Vagina (tissue), 2 donors: ENCODE data around the gene SIGLECL1. TPM values are rescaled to one million over a fixed set of nuclear protein-coding genes. Genes with fewer than 3 reads are reported as not detected.

Experiments
- DNase-seq, 2 donors: peaks; one replicate each; pipeline ENCODE4 v3.0.0-alpha.2; 2017; ENCODE audit errors: extremely low spot score in 2 of 2
- H3K27ac ChIP-seq: fragments of 200-600 bp; sonication (generic); one replicate; pipeline ENCODE4 v1.5.1; 2019
- H3K27me3 ChIP-seq: fragments of 200-600 bp; sonication (generic); one replicate; pipeline ENCODE4 v1.5.1; 2019
- H3K36me3 ChIP-seq, 2 donors: fragments of 200-600 bp; sonication (generic); one replicate each; pipeline ENCODE4 v1.5.1; 2017 to 2019
- H3K4me1 ChIP-seq: fragments of 200-600 bp; sonication (generic); one replicate; pipeline ENCODE4 v1.5.1; 2019
- H3K4me3 ChIP-seq, 2 donors: fragments of 200-600 bp; sonication (generic); 1 replicate in 1 of 2; 2 replicates in 1 of 2; pipeline ENCODE4 v1.5.1; 2016 to 2019
- H3K9me3 ChIP-seq: fragments of 200-600 bp; sonication (generic); one replicate; pipeline ENCODE4 v1.5.1; 2019
- POLR2A ChIP-seq, 2 donors: fragments of 450-650 bp; IDR thresholded peaks; one replicate each; pipeline ENCODE4 v1.6.1; 2017; ENCODE audit warnings: antibody characterized with exemption in 2 of 2, mild to moderate bottlenecking in 2 of 2, moderate library complexity in 2 of 2
- POLR2AphosphoS5 ChIP-seq, 2 donors: sonication (generic); formaldehyde crosslinking; IDR thresholded peaks; one replicate each; pipeline ENCODE4 v1.9.0; 2017; ENCODE audit warnings: antibody characterized with exemption in 2 of 2, mild to moderate bottlenecking in 2 of 2, low read depth in 1 of 2; ENCODE audit not compliant: insufficient read depth in 1 of 2
- intact Hi-C: fragments of 100-400 bp; cut with DNase I; formaldehyde crosslinking; loops from one replicate; pipeline ENCODE4 v1.15.1; 2023
- microRNA-seq: library from miRNA; unstranded; fragments of <30 nt; microRNA quantifications from one replicate; pipeline ENCODE4, GENCODE V29; 2017; ENCODE audit warnings: borderline number of aligned reads, borderline replicate concordance
- small RNA-seq: library from RNA; depleted of rRNA; stranded (forward); fragments of <200 nt; gene quantifications from one replicate; pipeline ENCODE3, GENCODE V24; 2016
- total RNA-seq: library from RNA; depleted of rRNA; stranded (reverse); fragments of >200 nt; gene quantifications from one replicate; pipeline ENCODE4 v1.2.3, GENCODE V29; 2016
- TF ChIP-seq, protein P1 (sequence below), 3 experiments: fragments of 450-650 bp in 2 of 3; fragments of 200-600 bp in 1 of 3; sonication (generic) in 1 of 3; IDR thresholded peaks; one replicate each; pipeline ENCODE4 v1.5.1; 2017 to 2019; ENCODE audit warnings: antibody characterized with exemption in 3 of 3, mild to moderate bottlenecking in 2 of 3, moderate library complexity in 2 of 3

SIGLECL1 gene
- total RNA-seq, 1 donor from 2014 or later, result not detected

DNA sequence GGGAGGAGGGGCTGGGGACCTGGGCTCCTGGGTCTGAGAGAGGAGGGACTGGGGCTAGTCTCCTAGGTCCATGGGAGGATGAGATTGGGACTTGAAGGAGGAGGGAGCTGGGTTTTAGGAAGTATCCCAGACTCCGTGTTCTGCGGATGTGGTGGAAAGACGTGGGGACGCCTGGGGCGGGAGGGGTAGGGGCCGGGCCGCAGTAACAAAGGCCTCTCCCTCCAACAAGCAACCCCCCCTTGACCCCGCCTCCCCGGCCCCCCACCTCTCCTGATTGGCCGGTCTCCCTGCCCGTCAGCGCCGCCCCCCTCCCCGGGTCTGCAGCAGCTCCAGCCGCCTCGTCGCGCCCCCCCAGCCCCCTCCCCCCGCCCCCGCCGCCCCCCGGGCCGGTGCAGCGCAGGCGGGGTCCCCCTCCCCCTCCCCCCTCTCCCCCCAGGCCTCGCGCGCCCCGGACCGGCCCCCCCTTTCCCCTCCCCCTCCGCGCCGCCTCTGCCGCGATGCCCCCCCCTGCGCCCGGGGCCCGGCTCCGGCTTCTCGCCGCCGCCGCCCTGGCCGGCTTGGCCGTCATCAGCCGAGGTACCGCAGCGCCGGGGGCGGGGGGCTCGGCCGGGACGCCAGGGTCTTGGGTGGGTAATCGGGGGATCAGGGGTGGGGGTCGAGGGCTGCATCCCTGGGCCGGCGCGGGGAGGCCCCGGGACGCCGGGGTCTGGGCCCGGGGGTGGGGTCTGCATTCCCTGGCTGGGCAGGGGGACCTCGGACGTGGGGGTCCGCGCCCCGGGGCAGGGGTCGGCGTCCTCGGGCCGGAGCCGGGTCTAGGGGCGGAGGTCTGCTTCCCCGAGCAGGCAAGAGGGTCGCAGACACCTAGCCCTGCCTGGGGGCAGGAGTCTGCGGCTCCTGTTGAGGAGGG is 60.7 kb downstream of the SIGLECL1 start, which contains the start of gene IGLON5:
TSS of gene IGLON5 (plus strand) at position 294 of the 907 bp plus-strand sequence. CDS start at position 498, 204 bp downstream.
- H3K4me1 ChIP-seq, result no peaks in the 10 kb centered on the region
- no peak within 1 kb of the TSS for H3K4me3 ChIP-seq
- no peaks in the 10 kb centered on the region for H3K9me3 ChIP-seq
- DNase-seq, result no peak
- H3K27ac ChIP-seq, result no peak within 1 kb of the TSS
- H3K27me3 ChIP-seq, result no peaks in the 10 kb centered on the region
- TF ChIP-seq, protein P1, sequence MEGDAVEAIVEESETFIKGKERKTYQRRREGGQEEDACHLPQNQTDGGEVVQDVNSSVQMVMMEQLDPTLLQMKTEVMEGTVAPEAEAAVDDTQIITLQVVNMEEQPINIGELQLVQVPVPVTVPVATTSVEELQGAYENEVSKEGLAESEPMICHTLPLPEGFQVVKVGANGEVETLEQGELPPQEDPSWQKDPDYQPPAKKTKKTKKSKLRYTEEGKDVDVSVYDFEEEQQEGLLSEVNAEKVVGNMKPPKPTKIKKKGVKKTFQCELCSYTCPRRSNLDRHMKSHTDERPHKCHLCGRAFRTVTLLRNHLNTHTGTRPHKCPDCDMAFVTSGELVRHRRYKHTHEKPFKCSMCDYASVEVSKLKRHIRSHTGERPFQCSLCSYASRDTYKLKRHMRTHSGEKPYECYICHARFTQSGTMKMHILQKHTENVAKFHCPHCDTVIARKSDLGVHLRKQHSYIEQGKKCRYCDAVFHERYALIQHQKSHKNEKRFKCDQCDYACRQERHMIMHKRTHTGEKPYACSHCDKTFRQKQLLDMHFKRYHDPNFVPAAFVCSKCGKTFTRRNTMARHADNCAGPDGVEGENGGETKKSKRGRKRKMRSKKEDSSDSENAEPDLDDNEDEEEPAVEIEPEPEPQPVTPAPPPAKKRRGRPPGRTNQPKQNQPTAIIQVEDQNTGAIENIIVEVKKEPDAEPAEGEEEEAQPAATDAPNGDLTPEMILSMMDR (IDR thresholded peaks at IDR 0.05), result no peak
- TF ChIP-seq POLR2A (IDR thresholded peaks at IDR 0.05) (no peak), POLR2AphosphoS5 (IDR thresholded peaks at IDR 0.05; ENCODE audit: insufficient read depth in 1 of 2, low read depth in 1 of 2) (no peak)
- intact Hi-C loops, result no loop called here
- no peaks in the 10 kb centered on the region for H3K36me3 ChIP-seq

DNA sequence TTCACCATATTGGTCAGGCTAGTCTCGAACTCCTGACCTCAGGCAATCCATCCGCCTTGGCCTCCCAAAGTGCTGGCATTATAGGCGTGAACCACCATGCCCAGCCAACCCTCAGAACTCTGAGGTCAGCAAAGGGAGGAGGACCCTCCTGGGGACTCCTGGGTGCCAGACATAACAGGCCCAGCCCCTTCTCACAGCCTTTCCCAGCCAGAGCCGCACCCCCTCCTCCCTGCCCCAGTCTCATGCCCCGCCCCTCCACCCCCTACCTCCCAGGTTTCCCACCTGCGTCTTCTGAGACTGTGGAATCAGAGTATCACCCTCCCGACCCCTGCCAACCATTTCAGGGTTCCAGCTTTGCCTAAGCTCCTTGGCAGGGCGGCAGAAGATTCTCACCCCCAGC is 65.8 kb downstream of the SIGLECL1 start:
- no peak for DNase-seq
- intact Hi-C loops, result no loop called here
- Histone ChIP-seq H3K36me3 (no peaks in the 10 kb centered on the region), H3K4me3 (no peak overlapping the region), H3K9me3 (no peaks in the 10 kb centered on the region), H3K27ac (no peak overlapping the region), H3K4me1 (no peaks in the 10 kb centered on the region), H3K27me3 (no peaks in the 10 kb centered on the region)
- no peak for TF ChIP-seq POLR2AphosphoS5 (IDR thresholded peaks at IDR 0.05; ENCODE audit: insufficient read depth in 1 of 2, low read depth in 1 of 2)
- TF ChIP-seq POLR2A (IDR thresholded peaks at IDR 0.05), result no peak
- TF ChIP-seq, protein P1 (IDR thresholded peaks at IDR 0.05), result no peak

- no peak for DNase-seq
- Histone ChIP-seq H3K4me1 (no peaks in the 10 kb centered on the region), H3K9me3 (no peaks in the 10 kb centered on the region), H3K27me3 (no peaks in the 10 kb centered on the region), H3K27ac (no peak overlapping the region), H3K4me3 (no peak overlapping the region), H3K36me3 (no peaks in the 10 kb centered on the region)
- intact Hi-C loops, result no loop called here
- no peak for TF ChIP-seq POLR2A (IDR thresholded peaks at IDR 0.05)
- TF ChIP-seq POLR2AphosphoS5 (IDR thresholded peaks at IDR 0.05; ENCODE audit: insufficient read depth in 1 of 2, low read depth in 1 of 2), result no peak
- TF ChIP-seq, protein P1 (IDR thresholded peaks at IDR 0.05), result no peak
Observed at GRCh38 chr19:51317376-51317775, 66.5 kb downstream of the SIGLECL1 start.

GRCh38 chr19:51317968-51318367 is 67.1 kb downstream of the SIGLECL1 start:
- Histone ChIP-seq H3K4me1 (no peaks in the 10 kb centered on the region), H3K27ac (no peak overlapping the region), H3K9me3 (no peaks in the 10 kb centered on the region), H3K4me3 (no peak overlapping the region), H3K27me3 (no peaks in the 10 kb centered on the region), H3K36me3 (no peaks in the 10 kb centered on the region)
- TF ChIP-seq POLR2AphosphoS5 (IDR thresholded peaks at IDR 0.05; ENCODE audit: insufficient read depth in 1 of 2, low read depth in 1 of 2) (no peak), POLR2A (IDR thresholded peaks at IDR 0.05) (no peak)
- TF ChIP-seq, protein P1 (IDR thresholded peaks at IDR 0.05), result no peak
- DNase-seq, result no peak
- intact Hi-C loops, result no loop called here

Small RNA genes within 50 kb of the gene (microRNA-seq; reads per million reads assigned to microRNA genes)
- not detected for gene MIR8074

Small RNA genes within 50 kb of the gene (small RNA-seq; reads per million reads assigned to genes)
- not detected for gene MIR8074

Other genes starting within 250 kb of the SIGLECL1 start
- gene KLK8, start 249.5 kb upstream of the SIGLECL1 start, total RNA-seq, result 16.2 TPM
- gene KLK10, start 231.4 kb upstream of the SIGLECL1 start, total RNA-seq, result 54.5 TPM
- gene KLK11, start 224.5 kb upstream of the SIGLECL1 start, total RNA-seq, result 103 TPM
- 4.2 TPM for gene KLK12, start 216.1 kb upstream of the SIGLECL1 start, total RNA-seq
- gene KLK13, start 186.0 kb upstream of the SIGLECL1 start, total RNA-seq, result 31.2 TPM
- not detected for gene KLK14, start 168.2 kb upstream of the SIGLECL1 start, total RNA-seq
- gene CTU1, start 142.7 kb upstream of the SIGLECL1 start, total RNA-seq, result 8.8 TPM
- gene SIGLEC9, start 126.2 kb upstream of the SIGLECL1 start, total RNA-seq, result 5.9 TPM
- 1.5 TPM for gene SIGLEC7, start 108.8 kb upstream of the SIGLECL1 start, total RNA-seq
- gene CD33, start 26.0 kb upstream of the SIGLECL1 start, total RNA-seq, result 5.6 TPM
- not detected for gene IGLON5, start 60.6 kb downstream of the SIGLECL1 start, total RNA-seq
- gene VSIG10L, start 91.1 kb downstream of the SIGLECL1 start, total RNA-seq, result 20.1 TPM
- 114 TPM for gene ETFB, start 115.3 kb downstream of the SIGLECL1 start, total RNA-seq
- gene CLDND2, start 117.9 kb downstream of the SIGLECL1 start, total RNA-seq, result not detected
- 3.4 TPM for gene NKG7, start 121.6 kb downstream of the SIGLECL1 start, total RNA-seq
- not detected for gene LIM2, start 136.9 kb downstream of the SIGLECL1 start, total RNA-seq
- not detected for gene C19orf84, start 139.5 kb downstream of the SIGLECL1 start, total RNA-seq
- gene SIGLEC10, start 166.6 kb downstream of the SIGLECL1 start, total RNA-seq, result 3.7 TPM
- not detected for gene SIGLEC8, start 207.4 kb downstream of the SIGLECL1 start, total RNA-seq
- gene CEACAM18, start 227.5 kb downstream of the SIGLECL1 start, total RNA-seq, result not detected